ENCODE data around the gene FUZ.
"Not testable (repeated sequence)": the region's sequence is repeated elsewhere in the genome, so short reads cannot be mapped to it uniquely, and the experiment has no call there.

Gene FUZ

GRCh38 chr19:49830766-49831165 lies 17.7 kb upstream of the FUZ start:
- TF ChIP-seq, protein P1, sequence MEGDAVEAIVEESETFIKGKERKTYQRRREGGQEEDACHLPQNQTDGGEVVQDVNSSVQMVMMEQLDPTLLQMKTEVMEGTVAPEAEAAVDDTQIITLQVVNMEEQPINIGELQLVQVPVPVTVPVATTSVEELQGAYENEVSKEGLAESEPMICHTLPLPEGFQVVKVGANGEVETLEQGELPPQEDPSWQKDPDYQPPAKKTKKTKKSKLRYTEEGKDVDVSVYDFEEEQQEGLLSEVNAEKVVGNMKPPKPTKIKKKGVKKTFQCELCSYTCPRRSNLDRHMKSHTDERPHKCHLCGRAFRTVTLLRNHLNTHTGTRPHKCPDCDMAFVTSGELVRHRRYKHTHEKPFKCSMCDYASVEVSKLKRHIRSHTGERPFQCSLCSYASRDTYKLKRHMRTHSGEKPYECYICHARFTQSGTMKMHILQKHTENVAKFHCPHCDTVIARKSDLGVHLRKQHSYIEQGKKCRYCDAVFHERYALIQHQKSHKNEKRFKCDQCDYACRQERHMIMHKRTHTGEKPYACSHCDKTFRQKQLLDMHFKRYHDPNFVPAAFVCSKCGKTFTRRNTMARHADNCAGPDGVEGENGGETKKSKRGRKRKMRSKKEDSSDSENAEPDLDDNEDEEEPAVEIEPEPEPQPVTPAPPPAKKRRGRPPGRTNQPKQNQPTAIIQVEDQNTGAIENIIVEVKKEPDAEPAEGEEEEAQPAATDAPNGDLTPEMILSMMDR (IDR thresholded peaks at IDR 0.05; ENCODE audit: insufficient read depth, missing control alignments), result no peak
- DNase-seq (ENCODE audit: insufficient read length, low spot score) (no peak), FAIRE-seq (no peak)

DNA sequence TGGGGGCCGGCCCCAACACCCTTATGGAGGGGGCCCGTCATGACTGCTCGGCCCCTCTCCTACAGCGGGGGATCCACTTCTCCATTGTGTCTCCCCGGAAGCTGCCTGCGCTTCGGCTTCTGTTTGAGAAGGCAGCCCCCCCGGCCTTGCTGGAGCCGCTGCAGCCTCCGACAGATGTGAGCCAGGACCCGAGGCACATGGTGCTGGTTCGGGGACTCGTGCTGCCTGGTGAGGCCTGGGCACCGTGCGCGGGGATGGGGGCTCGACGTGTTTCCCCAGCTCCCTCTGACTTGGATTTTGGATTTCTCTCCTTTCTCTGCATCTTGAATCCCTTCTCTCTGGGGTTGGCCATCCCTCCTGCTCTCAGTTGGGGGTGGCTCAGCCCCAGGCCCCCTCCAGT lies 16.6 kb upstream of the FUZ start:
- TF ChIP-seq, protein P1 (IDR thresholded peaks at IDR 0.05; ENCODE audit: insufficient read depth, missing control alignments), result no peak
- FAIRE-seq (no peak), DNase-seq (ENCODE audit: insufficient read length, low spot score) (no peak)

GRCh38 chr19:49829200-49829599 lies 16.1 kb upstream of the FUZ start:
- FAIRE-seq, result no peak
- TF ChIP-seq, protein P1 (IDR thresholded peaks at IDR 0.05; ENCODE audit: insufficient read depth, missing control alignments), result no peak

GRCh38 chr19:49827034-49827433 lies 13.9 kb upstream of the FUZ start:
- DNase-seq (ENCODE audit: insufficient read length, low spot score) (no peak), FAIRE-seq (no peak)
- TF ChIP-seq, protein P1 (IDR thresholded peaks at IDR 0.05; ENCODE audit: insufficient read depth, missing control alignments), result no peak

More at GRCh38 chr19:49829200-49829599, 16.1 kb upstream of the FUZ start:
- no peak for DNase-seq (ENCODE audit: insufficient read length, low spot score)

DNA sequence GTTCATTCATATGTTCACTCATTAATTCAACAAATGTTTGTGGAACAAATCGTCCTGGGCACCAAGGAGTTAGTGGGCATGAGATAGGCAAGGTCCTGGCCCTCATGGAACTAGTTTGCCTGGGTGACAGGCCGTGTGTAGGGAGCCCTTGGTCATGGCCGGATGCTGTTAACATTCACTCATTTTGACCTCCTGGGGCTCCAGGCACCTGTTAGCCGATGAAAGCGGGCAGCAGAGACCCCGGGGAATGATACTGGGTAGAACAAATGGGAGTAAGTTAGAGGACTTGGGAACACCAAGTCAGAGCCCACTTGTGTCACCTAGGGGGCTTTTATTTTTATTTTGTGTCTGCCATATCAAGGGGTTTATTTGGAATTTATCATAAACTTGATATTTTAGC lies 11.6 kb upstream of the FUZ start:
- no peak for DNase-seq (ENCODE audit: insufficient read length, low spot score)

DNA sequence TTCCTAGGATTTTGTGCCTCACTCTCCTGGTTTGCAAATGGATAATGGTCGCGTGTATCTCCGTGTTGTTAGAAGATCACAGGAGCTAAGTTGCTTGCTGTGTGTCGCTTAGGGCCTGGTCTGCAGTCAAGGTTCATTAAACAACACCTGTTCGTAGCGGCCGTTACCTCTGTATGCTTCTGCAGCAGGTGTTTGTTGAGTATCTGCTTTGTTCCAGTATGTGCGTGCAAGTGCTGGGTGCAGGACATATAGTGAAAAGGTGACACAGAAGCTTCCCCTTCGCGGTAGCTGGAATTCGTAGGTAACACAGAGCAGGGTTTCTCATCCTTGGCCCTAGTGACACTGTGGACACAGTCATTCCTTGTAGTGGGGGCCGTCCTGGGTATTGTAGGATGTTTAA lies 10.4 kb upstream of the FUZ start:
- DNase-seq (ENCODE audit: insufficient read length, low spot score) (no peak), FAIRE-seq (no peak)
- TF ChIP-seq, protein P1 (IDR thresholded peaks at IDR 0.05; ENCODE audit: insufficient read depth, missing control alignments), result no peak

More for the DNA sequence above, 11.6 kb upstream of the FUZ start:
- TF ChIP-seq, protein P1 (IDR thresholded peaks at IDR 0.05; ENCODE audit: insufficient read depth, missing control alignments), result no peak
- FAIRE-seq, result no peak

DNA sequence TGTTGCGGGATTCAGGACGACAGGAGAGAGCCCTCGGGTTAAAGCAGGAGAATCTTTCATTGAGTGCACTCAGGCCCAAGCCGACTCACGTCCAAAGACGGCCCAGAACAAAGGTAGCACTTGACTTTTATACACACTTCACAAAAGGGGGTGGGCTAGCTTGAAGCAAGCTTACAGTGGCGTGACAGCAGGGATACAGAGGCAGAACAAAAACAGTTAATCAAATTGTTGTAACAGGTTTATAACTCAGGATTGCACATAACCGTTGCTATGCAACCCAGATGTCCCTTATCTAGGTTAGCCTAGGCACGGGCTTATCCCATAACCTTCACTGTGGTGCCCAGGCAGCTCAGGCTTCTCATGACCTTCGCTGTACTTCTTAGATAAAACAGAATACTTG lies 7.0 kb upstream of the FUZ start:
- FAIRE-seq (no peak), DNase-seq (ENCODE audit: insufficient read length, low spot score) (no peak)
- TF ChIP-seq, protein P1 (IDR thresholded peaks at IDR 0.05; ENCODE audit: insufficient read depth, missing control alignments), result no peak

- not testable (repeated sequence) for DNase-seq (ENCODE audit: insufficient read length, low spot score); FAIRE-seq
Observed at GRCh38 chr19:49819452-49820115, 6.5 kb upstream of the FUZ start.

Measured in D721Med (cell line).